Nephron progenitor cell (in vitro differentiated cells): Measurements from ENCODE around the gene INPP5D.
A peak's percentile ranks its signal among the peaks of the same experiment; 100 is the strongest.

Experiments
- DNase-seq: peaks from one replicate; pipeline ENCODE4 v3.0.0; 2021
- H3K27ac Mint-ChIP-seq: 2 replicates; pipeline ENCODE4 v1.8.0; 2021; ENCODE audit warnings: mild to moderate bottlenecking, moderate library complexity, mixed read lengths
- H3K27me3 Mint-ChIP-seq: 2 replicates; pipeline ENCODE4 v1.8.0; 2021; ENCODE audit warnings: mild to moderate bottlenecking, low read depth, mixed read lengths; ENCODE audit not compliant: poor library complexity
- H3K36me3 Mint-ChIP-seq: 2 replicates; pipeline ENCODE4 v1.8.0; 2021; ENCODE audit warnings: low read depth, mixed read lengths
- H3K4me1 Mint-ChIP-seq: 2 replicates; pipeline ENCODE4 v1.8.0; 2021; ENCODE audit warnings: mixed read lengths
- H3K4me3 Mint-ChIP-seq: 2 replicates; pipeline ENCODE4 v1.8.0; 2021; ENCODE audit warnings: mild to moderate bottlenecking, moderate library complexity, mixed read lengths
- H3K9me3 Mint-ChIP-seq: 2 replicates; pipeline ENCODE4 v1.8.0; 2021; ENCODE audit warnings: mild to moderate bottlenecking, moderate library complexity, mixed read lengths
- TF ChIP-seq, protein P1 (sequence below): fragments of 200-600 bp; sonication (generic); IDR thresholded peaks from 2 replicates; pipeline ENCODE4 v1.5.0; 2021; ENCODE audit warnings: antibody characterized with exemption

INPP5D gene

DNA sequence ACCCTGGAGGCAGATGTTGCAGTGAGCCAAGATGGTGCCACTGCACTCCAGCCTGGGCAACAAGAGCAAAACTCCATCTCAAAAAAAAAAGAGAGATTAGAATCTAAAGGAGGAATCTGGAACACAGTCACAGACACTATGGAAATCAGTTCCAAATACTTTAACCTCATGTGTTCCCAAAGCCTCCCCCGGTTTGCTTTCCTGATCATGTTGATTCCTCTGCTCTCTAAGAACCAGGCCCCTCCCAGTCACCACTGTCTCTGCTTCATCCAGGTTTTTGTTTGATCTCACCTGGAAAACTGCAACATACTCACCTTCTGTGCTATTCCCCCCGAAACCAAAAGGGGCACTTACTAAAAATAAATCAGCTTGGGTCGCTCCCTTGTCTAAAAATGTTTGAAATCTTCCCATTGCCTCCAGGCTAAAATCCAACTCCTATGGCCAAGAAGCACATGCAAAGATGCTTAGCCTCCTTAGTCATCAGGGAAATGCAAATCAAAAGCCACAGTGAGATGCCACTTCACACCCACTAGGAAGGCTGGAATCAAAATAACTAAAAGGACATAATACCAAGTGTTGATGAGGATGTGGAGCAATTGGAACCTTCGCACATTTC is 33.8 kb upstream of the INPP5D start:
- Mint-ChIP-seq H3K36me3 (no peaks in the 10 kb centered on the region), H3K9me3 (no peaks in the 10 kb centered on the region), H3K27me3 (peaks cover under 1% of the 10 kb centered on the region), H3K4me3 (no peak overlapping the region), H3K27ac (no peak overlapping the region), H3K4me1 (peaks cover 4% of the 10 kb centered on the region)
- no peak for DNase-seq
- TF ChIP-seq, protein P1, sequence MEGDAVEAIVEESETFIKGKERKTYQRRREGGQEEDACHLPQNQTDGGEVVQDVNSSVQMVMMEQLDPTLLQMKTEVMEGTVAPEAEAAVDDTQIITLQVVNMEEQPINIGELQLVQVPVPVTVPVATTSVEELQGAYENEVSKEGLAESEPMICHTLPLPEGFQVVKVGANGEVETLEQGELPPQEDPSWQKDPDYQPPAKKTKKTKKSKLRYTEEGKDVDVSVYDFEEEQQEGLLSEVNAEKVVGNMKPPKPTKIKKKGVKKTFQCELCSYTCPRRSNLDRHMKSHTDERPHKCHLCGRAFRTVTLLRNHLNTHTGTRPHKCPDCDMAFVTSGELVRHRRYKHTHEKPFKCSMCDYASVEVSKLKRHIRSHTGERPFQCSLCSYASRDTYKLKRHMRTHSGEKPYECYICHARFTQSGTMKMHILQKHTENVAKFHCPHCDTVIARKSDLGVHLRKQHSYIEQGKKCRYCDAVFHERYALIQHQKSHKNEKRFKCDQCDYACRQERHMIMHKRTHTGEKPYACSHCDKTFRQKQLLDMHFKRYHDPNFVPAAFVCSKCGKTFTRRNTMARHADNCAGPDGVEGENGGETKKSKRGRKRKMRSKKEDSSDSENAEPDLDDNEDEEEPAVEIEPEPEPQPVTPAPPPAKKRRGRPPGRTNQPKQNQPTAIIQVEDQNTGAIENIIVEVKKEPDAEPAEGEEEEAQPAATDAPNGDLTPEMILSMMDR, result no peak

DNA sequence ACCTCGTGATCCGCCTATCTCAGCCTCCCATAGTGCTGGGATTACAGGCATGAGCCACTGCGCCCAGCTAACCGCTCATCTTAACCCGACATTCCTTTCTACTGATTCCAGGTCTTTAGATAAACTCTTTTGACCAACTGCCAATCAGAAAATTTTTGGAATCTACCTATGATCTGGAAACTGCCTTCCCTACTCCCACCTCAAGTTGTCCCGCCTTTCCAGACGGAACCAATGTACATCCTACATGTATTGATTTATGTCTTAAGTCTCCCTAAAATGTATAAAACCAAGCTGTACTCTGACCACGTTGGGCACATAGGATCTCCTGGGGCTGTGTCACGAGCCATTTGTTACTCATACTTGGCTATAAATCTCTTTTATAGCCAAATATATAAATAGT is 30.8 kb upstream of the INPP5D start:
- peaks cover 19% of the 10 kb centered on the region for H3K4me1 Mint-ChIP-seq
- H3K36me3 Mint-ChIP-seq, result no peaks in the 10 kb centered on the region
- TF ChIP-seq, protein P1, result no peak
- no peaks in the 10 kb centered on the region for H3K9me3 Mint-ChIP-seq
- H3K4me3 Mint-ChIP-seq, result no peak overlapping the region
- no peak for DNase-seq
- H3K27ac Mint-ChIP-seq, result no peak overlapping the region
- H3K27me3 Mint-ChIP-seq, result peaks cover 5% of the 10 kb centered on the region

DNA sequence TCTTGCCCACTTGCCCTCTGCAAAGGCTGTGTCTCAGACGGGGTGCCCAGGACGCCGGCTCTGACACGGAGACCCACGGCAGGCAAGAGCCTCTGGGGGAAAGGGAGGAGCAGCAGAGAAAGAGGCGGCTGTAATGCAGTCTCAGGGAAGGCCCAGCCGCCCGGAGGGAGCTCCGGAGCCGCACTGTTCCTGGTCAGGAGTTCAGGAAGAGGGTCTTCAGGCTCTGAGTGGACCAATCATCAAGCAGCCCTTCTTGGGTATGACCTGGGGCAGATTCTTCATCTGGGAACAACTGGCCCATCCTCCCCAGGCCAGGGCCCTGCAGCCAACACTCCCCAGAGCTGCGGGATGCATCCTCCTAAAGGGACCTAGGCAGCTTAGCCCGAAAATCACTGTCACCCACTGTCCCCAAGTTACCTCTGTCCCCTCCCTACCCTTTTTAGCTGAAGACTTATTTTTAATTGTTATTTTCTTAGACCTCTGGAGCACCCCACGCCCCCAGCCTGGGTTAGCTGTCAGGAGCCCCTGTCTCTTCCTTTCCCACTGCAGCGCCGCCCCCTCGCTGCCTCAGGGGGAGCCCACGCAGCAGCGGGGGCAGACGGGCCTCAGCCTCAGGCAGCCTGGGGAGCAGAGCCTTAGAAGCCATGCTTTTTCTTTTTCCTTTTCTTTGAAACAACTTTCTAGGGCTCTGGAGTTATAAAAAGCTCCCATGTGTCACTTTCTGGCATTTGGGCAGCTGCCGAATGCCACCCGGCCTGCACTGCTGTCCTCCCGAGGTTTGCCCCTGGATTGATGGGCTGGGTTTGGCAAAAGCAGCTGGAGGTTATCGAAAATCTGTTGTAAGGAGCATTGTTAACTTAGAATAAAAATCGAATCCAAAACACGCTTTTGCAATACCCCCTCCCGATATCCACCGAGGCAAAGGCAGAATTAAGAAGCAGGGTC is 28.3 kb upstream of the INPP5D start:
- Mint-ChIP-seq H3K27me3 (peaks cover 8% of the 10 kb centered on the region), H3K4me1 (peaks cover 19% of the 10 kb centered on the region), H3K36me3 (no peaks in the 10 kb centered on the region), H3K4me3 (no peak overlapping the region), H3K9me3 (no peaks in the 10 kb centered on the region), H3K27ac (no peak overlapping the region)
- TF ChIP-seq, protein P1, result no peak
- DNase-seq, result peak; percentile 26

DNA sequence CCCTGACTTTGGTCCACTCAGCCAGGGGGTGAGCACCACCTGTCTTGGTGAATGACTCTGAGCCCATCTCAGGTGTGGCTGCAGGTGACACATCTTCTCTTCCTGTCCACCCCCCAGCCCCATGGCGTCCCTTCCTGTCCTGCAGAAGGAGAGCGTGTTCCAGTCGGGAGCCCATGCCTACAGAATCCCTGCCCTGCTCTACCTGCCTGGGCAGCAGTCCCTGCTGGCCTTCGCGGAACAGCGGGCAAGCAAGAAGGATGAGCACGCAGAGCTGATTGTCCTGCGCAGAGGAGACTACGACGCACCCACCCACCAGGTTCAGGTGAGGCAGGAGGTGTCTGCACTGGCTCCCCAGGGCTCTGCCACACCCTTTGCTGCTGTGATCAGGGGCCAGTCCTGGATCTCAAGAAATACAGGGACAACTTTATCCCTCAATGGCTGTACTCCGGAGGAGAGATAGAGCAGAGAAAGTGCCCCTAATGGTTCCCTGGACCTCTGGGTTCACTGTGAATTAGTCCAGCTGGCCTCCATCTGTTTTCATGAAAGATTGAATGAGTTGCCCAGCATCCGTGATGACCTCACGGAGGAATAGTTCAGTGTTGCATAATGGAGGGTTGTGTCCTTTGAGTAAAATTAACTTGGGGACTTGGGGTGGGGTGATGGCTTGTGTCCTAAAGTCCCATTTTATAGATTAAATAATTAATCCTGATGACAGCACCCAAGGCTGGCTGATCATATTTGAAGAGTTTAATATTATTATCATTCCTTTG is 27.4 kb upstream of the INPP5D start, which contains the start of gene NEU2:
Gene NEU2 (plus strand): TSS at position 122 of the 770 bp plus-strand sequence. CDS start 0 bp downstream, at position 122.
- no peak within 1 kb of the TSS for H3K27ac Mint-ChIP-seq
- TF ChIP-seq, protein P1, result no peak

DNA sequence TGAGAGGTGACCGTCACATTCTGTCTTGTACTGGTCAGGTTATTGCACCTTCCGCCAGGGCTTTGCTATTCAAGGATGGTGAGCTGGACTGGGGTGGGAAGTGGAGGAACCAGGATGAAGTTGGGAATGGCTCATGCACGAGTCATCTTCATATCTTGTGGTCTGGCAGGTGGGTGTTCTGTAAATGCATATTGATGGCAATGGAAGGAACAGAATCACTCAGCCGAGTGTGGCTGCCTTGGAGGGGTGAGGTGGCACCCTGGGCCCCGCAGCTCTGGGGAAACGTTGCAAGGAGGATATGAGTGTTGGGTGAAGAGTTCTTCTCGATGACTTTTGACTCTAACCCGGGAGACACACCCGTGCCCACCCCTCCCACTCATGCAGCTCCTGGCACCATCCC is 26.5 kb upstream of the INPP5D start:
- H3K4me3 Mint-ChIP-seq, result no peak overlapping the region
- no peak for DNase-seq
- TF ChIP-seq, protein P1, result no peak
- peaks cover 19% of the 10 kb centered on the region for H3K4me1 Mint-ChIP-seq
- no peaks in the 10 kb centered on the region for H3K36me3 Mint-ChIP-seq
- no peaks in the 10 kb centered on the region for H3K9me3 Mint-ChIP-seq
- H3K27me3 Mint-ChIP-seq, result peaks cover 9% of the 10 kb centered on the region
- no peak overlapping the region for H3K27ac Mint-ChIP-seq

More for the DNA sequence above, 27.4 kb upstream of the INPP5D start, which contains the start of gene NEU2:
- Mint-ChIP-seq H3K4me1 (peaks cover 19% of the 10 kb centered on the region), H3K9me3 (no peaks in the 10 kb centered on the region), H3K4me3 (no peak within 1 kb of the TSS), H3K27me3 (peaks cover 9% of the 10 kb centered on the region), H3K36me3 (no peaks in the 10 kb centered on the region)
- DNase-seq, result no peak
